Hypothalamus (tissue), 51 donors: ENCODE data around the gene KCNN4.
A peak's percentile ranks its signal among the peaks of the same experiment; 100 is the strongest.
"Not testable (repeated sequence)": the region's sequence is repeated elsewhere in the genome, so short reads cannot be mapped to it uniquely, and the experiment has no call there.

Experiments used
- DNase-seq, 51 donors: peaks; one replicate each; lab custom pipeline; 2025; lab: John Stamatoyannopoulos, UW

The KCNN4 gene

GRCh38 chr19:43775299-43775890 lies 5.4 kb downstream of the KCNN4 start:
- DNase-seq: no peak

DNA sequence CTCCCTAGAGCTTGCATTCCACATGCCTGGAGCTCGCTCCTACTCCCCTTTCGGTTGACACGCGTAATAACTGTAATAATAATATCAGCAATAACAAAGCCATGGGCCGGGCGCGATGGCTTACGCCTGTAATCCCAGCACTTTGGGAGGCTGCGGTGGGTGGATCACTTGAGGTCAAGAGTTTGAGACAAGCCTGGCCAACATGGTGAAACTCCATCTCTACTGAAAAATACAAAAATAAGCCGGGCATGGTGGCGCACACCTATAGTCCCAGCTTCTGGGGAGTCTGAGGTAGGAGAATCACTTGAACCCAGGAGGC lies 5.9 kb downstream of the KCNN4 start:
- DNase-seq: not testable (repeated sequence)

- DNase-seq: peak in 31 of 51 donors; percentile 10 to 68 (median 30)
Observed at GRCh38 chr19:43774103-43774939, 6.5 kb downstream of the KCNN4 start.

- DNase-seq: no peak
Observed at GRCh38 chr19:43773725-43774102, 7.1 kb downstream of the KCNN4 start.

DNA sequence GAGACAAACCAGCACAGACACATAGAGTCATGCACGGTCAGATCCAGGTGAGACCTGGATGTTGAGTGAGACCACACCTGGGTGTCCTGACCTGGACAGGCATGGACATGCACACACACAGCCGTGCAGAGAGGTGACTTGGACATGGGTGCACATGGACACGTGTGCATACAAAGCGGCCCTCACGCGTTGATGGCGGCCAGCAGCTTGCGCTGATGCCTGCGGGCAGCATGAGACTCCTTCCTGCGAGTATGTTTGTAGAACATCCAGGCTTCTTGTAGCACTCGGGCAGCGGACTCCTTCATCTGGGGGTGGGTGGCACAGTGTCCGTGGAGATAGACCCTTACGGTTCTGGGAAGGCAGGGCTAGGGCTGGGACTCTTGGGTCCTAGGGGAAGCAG lies 11.5 kb downstream of the KCNN4 start:
- DNase-seq: no peak

- DNase-seq: no peak
Observed at GRCh38 chr19:43768273-43769050, 12.3 kb downstream of the KCNN4 start.

DNA sequence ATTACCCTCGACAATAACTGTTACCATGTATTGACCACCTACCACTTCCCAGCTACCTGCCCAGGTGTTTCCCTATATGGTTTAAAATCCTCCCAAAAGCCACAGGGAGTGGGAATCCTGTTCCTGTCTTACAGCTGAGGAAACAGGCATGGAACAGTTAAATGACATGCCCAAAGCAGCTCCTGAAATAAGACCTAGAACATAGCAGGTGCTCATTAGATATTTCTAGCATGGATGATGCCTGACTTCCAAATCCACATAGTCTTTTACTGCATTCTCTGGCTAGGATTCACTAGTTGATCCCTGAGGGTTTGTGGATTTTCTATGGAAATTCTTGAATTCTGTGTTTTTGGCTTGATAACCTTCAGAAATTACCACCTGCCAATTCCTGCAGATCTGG lies 13.0 kb downstream of the KCNN4 start:
- DNase-seq: no peak

DNA sequence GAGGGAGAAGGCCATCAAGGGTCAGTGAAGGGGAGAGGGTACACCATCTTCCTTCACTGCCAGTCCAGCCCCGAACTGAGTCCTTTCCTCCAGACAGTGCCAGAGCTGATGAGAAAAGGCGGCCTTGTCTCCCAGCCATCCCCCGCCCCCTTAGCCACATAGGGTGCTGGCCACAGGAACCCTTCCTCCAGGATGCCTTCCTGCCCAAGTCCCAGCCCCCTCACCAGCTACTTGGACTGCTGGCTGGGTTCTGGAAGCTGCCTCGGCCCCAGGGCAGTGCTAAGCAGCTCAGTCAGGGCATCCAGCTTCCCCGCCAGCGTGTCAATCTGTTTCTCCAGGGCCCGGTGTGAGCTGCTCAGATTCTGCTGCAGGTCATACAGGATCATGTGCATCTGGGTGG lies 13.5 kb downstream of the KCNN4 start:
- no peak for DNase-seq

DNA sequence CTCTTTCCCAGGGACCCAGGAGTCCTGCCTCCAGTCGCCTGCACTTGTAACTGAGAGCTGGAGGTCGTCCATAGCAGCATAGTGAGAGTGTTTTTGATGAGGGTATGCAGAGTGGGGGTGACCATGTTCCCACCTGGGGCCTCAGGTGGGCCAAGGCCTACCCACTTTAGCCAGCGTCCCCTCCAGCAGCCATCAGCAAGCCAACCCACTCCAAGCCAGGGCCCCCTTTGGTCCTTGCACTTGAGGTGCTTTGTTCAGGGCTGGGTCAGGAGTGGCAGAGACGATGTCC lies 14.1 kb downstream of the KCNN4 start:
- DNase-seq: no peak

- DNase-seq: peak in 8 of 51 donors; percentile 9 to 62 (median 28)
Observed at GRCh38 chr19:43765109-43765876, 15.5 kb downstream of the KCNN4 start.

DNA sequence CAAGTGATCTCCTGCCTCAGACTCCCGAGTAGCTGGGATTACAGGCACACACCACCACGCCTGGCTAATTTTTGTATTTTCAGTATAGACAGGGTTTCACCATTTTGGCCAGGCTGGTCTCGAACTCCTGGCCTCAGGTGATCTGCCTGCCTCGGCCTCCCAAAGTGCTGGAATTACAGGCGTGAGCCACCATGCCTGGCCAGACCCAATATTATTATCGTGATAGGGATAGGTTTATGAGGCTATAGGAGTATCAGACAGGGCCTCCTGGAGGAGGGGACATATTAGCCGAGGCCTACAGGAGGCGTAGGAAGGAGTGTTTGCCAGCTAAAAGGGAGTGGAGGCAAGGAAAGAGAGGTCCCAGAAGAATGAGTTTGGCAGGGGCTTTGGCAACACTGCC lies 16.1 kb downstream of the KCNN4 start:
- not testable (repeated sequence) for DNase-seq

GRCh38 chr19:43763473-43763939 lies 17.3 kb downstream of the KCNN4 start:
- DNase-seq: no peak

GRCh38 chr19:43762814-43763213 lies 18.0 kb downstream of the KCNN4 start:
- no peak for DNase-seq

DNA sequence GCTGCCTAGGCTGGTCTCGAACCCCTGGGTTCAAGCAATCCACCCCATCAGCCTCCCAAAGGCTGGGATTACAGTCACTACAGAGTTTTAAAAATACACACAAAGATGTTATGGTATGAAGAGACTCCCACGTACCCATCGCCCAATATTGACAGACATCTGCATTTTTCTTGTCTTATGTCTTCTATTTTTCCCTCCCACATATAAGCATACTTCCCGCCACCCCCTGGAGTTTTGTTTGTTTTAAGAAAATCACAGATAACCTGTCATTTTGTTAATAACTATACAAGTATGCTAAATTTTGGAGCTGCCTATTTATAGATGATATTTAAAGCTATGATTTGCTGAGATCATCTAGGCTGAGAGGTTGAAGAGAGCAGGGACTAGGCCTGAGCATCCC lies 19.8 kb downstream of the KCNN4 start:
- no peak for DNase-seq

DNA sequence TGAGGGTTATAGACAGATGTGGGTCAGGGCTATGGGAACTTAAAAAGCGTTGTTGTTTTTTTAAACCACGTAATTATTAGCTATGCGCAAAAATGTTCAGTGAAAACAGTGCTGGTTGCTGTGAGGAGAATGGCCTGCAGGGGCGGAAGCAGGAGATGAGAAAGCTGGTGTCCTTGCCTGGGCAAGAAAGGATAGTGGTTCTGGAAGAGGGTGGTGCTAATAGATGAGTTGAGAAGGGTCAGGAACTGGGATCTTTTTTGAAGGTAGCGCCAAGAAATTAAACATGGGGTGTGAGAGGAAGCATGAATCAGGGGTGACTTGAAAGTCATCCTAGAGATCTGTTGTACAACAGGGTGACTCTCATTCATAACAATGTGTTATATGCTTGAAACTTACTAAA lies 21.3 kb downstream of the KCNN4 start:
- DNase-seq: no peak

DNA sequence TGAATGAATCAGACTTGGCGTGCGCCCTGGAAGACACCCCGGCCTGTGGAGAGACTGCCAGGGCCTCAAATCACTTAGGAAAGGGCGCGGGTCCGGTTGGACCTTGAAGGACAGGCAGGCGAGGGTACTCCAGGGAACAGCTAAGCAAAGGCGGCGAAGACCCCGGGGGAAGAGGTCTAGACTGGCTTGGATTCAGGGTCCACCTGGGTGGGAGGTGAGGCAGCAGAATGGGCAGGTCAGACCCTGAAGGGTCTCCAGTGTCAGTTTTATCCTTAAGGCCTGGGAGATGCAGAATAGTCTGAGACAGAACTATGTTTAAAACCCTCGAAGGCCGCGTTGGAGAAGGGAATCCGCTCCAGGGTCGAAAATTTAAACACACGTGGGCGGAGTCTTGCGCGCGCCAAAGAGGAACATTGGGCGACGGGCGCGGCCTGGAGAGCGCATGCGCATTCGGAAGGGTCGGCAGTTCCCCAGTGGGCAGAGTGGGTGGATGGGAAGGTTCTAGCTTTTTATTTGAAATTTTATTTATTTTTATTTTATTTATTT lies 25.4 kb downstream of the KCNN4 start:
- DNase-seq: peak; percentile 15 to 83 (median 59)

- DNase-seq: peak; percentile 77 to 99 (median 95)
Observed at GRCh38 chr19:43754503-43755255, 26.1 kb downstream of the KCNN4 start, which contains the start of gene SMG9. SMG9 (minus strand) TSS chr19:43754962; CDS start chr19:43750741, 4,221 bp downstream.

DNA sequence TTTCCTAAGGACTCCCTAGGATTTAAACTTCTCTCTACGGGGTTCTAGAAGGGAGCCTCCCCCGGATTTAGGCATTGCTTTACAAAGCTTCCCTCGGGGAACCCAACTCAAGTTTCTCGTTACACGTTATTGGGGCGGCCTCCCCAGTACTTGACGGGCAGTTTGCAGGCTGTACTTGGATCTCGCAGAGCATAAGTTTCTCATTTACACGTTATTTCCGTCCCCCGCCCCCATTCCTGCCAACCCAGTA lies 26.6 kb downstream of the KCNN4 start:
- DNase-seq: no peak

GRCh38 chr19:43752287-43752875 lies 28.4 kb downstream of the KCNN4 start:
- DNase-seq: no peak
